Cardiac septum (tissue), 1 donor: ENCODE measurements around the gene SIK2. TPM values are rescaled to one million over a fixed set of nuclear protein-coding genes. Genes with fewer than 3 reads are reported as not detected.

Experiments used
- DNase-seq: peaks from one replicate; pipeline ENCODE4 v3.0.0-alpha.2; 2020; ENCODE audit warnings: low spot score
- intact Hi-C: fragments of 100-400 bp; cut with DNase I; formaldehyde crosslinking; loops from one replicate; pipeline ENCODE4 v1.14.0; 2022
- total RNA-seq: library from RNA; stranded (reverse); fragmentation: NEBNext Ultra II Directional; extraction: Animal tissue kit (Norgen Biotek cat#: 25700); gene quantifications from one replicate; pipeline ENCODE4 v1.2.1, GENCODE V29; 2021
- donor health status: DM: no; HTN: no; CAD: no.

The SIK2 gene
- total RNA-seq, 1 donor from 2014 or later = 27.3 TPM

GRCh38 chr11:111718859-111719258 lies 116.6 kb downstream of the SIK2 start:
- intact Hi-C loops = no loop called here
- no peak for DNase-seq

GRCh38 chr11:111719379-111719778 lies 117.1 kb downstream of the SIK2 start:
- intact Hi-C loops = no loop called here
- DNase-seq = no peak

GRCh38 chr11:111720801-111721494 lies 118.7 kb downstream of the SIK2 start:
- intact Hi-C loops = no loop called here
- DNase-seq = no peak

- DNase-seq = no peak
- intact Hi-C loops = no loop called here
These were observed 120.3 kb downstream of the SIK2 start for GRCh38 chr11:111722501-111722900.

- intact Hi-C loops = no loop called here
- DNase-seq = no peak
These were observed 121.3 kb downstream of the SIK2 start for GRCh38 chr11:111723595-111723994.

GRCh38 chr11:111724615-111725129 lies 122.4 kb downstream of the SIK2 start:
- intact Hi-C loops = no loop called here
- no peak for DNase-seq

GRCh38 chr11:111725621-111726020 lies 123.4 kb downstream of the SIK2 start:
- no peak for DNase-seq
- intact Hi-C loops = no loop called here

GRCh38 chr11:111726301-111726713 lies 124.1 kb downstream of the SIK2 start:
- no peak for DNase-seq
- intact Hi-C loops = no loop called here

GRCh38 chr11:111727431-111727830 lies 125.2 kb downstream of the SIK2 start:
- intact Hi-C loops = no loop called here
- DNase-seq = no peak

- DNase-seq = no peak
- intact Hi-C loops = no loop called here
These were observed 127.0 kb downstream of the SIK2 start for GRCh38 chr11:111729071-111729830.

- DNase-seq = no peak
- intact Hi-C loops = loop anchor here (5.0 to 10.0 kb wide), 2 partner anchors 37 to 125 kb away; partner anchors contain the start of genes PPP2R1B and SIK2
These were observed 127.6 kb downstream of the SIK2 start for GRCh38 chr11:111729831-111730311.

GRCh38 chr11:111730871-111731591 lies 128.8 kb downstream of the SIK2 start:
- intact Hi-C loops = loop anchor here (5.0 to 10.0 kb wide), 2 partner anchors 36 to 126 kb away; partner anchors contain the start of genes PPP2R1B and SIK2
- DNase-seq = no peak

- intact Hi-C loops = loop anchor here (5.0 to 10.0 kb wide), 2 partner anchors 35 to 127 kb away; partner anchors contain the start of genes PPP2R1B and SIK2
- DNase-seq = no peak
These were observed 129.6 kb downstream of the SIK2 start for GRCh38 chr11:111731821-111732220.

GRCh38 chr11:111733016-111733415 lies 130.8 kb downstream of the SIK2 start:
- DNase-seq = no peak
- intact Hi-C loops = loop anchor here (5.0 to 10.0 kb wide), 2 partner anchors 34 to 128 kb away; partner anchors contain the start of genes PPP2R1B and SIK2

- intact Hi-C loops = loop anchor here (5.0 to 10.0 kb wide), 2 partner anchors 34 to 129 kb away; partner anchors contain the start of genes PPP2R1B and SIK2
- DNase-seq = no peak
These were observed 131.4 kb downstream of the SIK2 start for GRCh38 chr11:111733611-111734088.

- no peak for DNase-seq
- intact Hi-C loops = loop anchor here (5.0 to 10.0 kb wide), 2 partner anchors 33 to 130 kb away; partner anchors contain the start of genes PPP2R1B and SIK2
These were observed 132.1 kb downstream of the SIK2 start for GRCh38 chr11:111734101-111734953.

- DNase-seq = no peak
- intact Hi-C loops = loop anchor here (5.0 to 10.0 kb wide), 2 partner anchors 32 to 130 kb away; partner anchors contain the start of genes PPP2R1B and SIK2
These were observed 132.7 kb downstream of the SIK2 start for GRCh38 chr11:111734954-111735261.
